Neural cell (in vitro differentiated cells): ENCODE data around the gene CTDSPL. TPM values are rescaled to one million over a fixed set of nuclear protein-coding genes. Genes with fewer than 3 reads are reported as not detected.

ENCODE experiments used
- H2AFZ ChIP-seq: fragments of 200-600, 300-800 bp; sonication (generic), shearing (Covaris generic); 2 replicates; pipeline ENCODE4 v1.6.0; 2014; ENCODE audit warnings: low read depth, mild to moderate bottlenecking, antibody characterized with exemption, low read length, moderate library complexity
- H3F3A ChIP-seq: fragments of 200-600 bp; shearing (Covaris generic); 2 replicates; pipeline ENCODE4 v1.6.1; 2016; ENCODE audit warnings: mild to moderate bottlenecking, moderate library complexity, mixed read lengths, antibody characterized with exemption, low read length; ENCODE audit not compliant: insufficient read depth, poor library complexity, severe bottlenecking
- H3K27ac ChIP-seq: fragments of 200-600, 300-800 bp; sonication (generic), shearing (Covaris generic); 2 replicates; pipeline ENCODE4 v1.5.1; 2014; ENCODE audit warnings: mild to moderate bottlenecking, low read length, moderate library complexity
- H3K27me3 ChIP-seq: fragments of 300-800, 200-600 bp; sonication (generic), shearing (Covaris generic); 2 replicates; pipeline ENCODE4 v1.6.0; 2014; ENCODE audit warnings: mild to moderate bottlenecking, low read depth, low read length, moderate library complexity; ENCODE audit not compliant: insufficient read depth
- H3K36me3 ChIP-seq: fragments of 300-800, 200-600 bp; sonication (generic), shearing (Covaris generic); 2 replicates; pipeline ENCODE4 v1.5.1; 2014; ENCODE audit warnings: mild to moderate bottlenecking, antibody characterized with exemption, low read length, moderate library complexity; ENCODE audit not compliant: insufficient read depth
- H3K4me2 ChIP-seq: fragments of 300-800, 200-600 bp; sonication (generic), shearing (Covaris generic); 2 replicates; pipeline ENCODE4 v1.6.0; 2014; ENCODE audit warnings: mild to moderate bottlenecking, low read length
- H3K4me3 ChIP-seq: fragments of 300-800, 200-600 bp; sonication (generic), shearing (Covaris generic); 2 replicates; pipeline ENCODE4 v1.5.1; 2014; ENCODE audit warnings: mild to moderate bottlenecking, low read length, moderate library complexity
- H3K79me2 ChIP-seq: fragments of 200-600 bp; shearing (Covaris generic); replicated peaks from 2 replicates; pipeline ENCODE4 v1.6.0; 2014; ENCODE audit warnings: mild to moderate bottlenecking, low read length, moderate library complexity; ENCODE audit not compliant: insufficient read depth
- H3K9ac ChIP-seq: fragments of 300-800, 200-600 bp; sonication (generic), shearing (Covaris generic); 2 replicates; pipeline ENCODE4 v1.6.1; 2016; ENCODE audit warnings: mild to moderate bottlenecking, low read length, mixed read lengths
- H3K9me2 ChIP-seq: fragments of 200-600 bp; shearing (Covaris generic); 2 replicates; pipeline ENCODE4 v1.6.1; 2016; ENCODE audit warnings: mild to moderate bottlenecking, low read length, mixed read lengths; ENCODE audit not compliant: insufficient read depth
- H3K9me3 ChIP-seq: fragments of 200-600, 300-800 bp; sonication (generic), shearing (Covaris generic); 2 replicates; pipeline ENCODE4 v1.6.1; 2016; ENCODE audit warnings: mild to moderate bottlenecking, mixed run types, low read length, moderate library complexity, mixed read lengths
- H4K20me1 ChIP-seq: fragments of 200-600 bp; shearing (Covaris generic); 2 replicates; pipeline ENCODE4 v1.6.1; 2016; ENCODE audit warnings: mild to moderate bottlenecking, mixed run types; ENCODE audit not compliant: insufficient read depth
- CTCF ChIP-seq: fragments of 450-650 bp; IDR thresholded peaks from 2 replicates; pipeline ENCODE4 v1.5.1; 2014; ENCODE audit warnings: antibody characterized with exemption, mild to moderate bottlenecking, moderate library complexity; ENCODE audit not compliant: poor library complexity, severe bottlenecking
- EP300 ChIP-seq: fragments of 450-650 bp; conservative IDR thresholded peaks from 2 replicates; pipeline ENCODE4 v1.6.1; 2014; ENCODE audit warnings: antibody characterized with exemption, mild to moderate bottlenecking, moderate library complexity; ENCODE audit not compliant: poor library complexity, severe bottlenecking
- EZH2 ChIP-seq: fragments of 200-600, 300-800 bp; shearing (Covaris generic), sonication (generic); IDR thresholded peaks from 2 replicates; pipeline ENCODE4 v1.6.1; 2014; ENCODE audit warnings: antibody characterized with exemption, low read length, borderline replicate concordance, mild to moderate bottlenecking; ENCODE audit not compliant: insufficient read depth, poor library complexity, severe bottlenecking
- MXI1 ChIP-seq: fragments of 450-650 bp; conservative IDR thresholded peaks from 2 replicates; pipeline ENCODE4 v1.6.1; 2014; ENCODE audit warnings: antibody characterized with exemption, mild to moderate bottlenecking; ENCODE audit not compliant: poor library complexity, severe bottlenecking
- POLR2AphosphoS5 ChIP-seq: IDR thresholded peaks from 2 replicates; pipeline ENCODE4 v1.6.1; 2012
- RAD21 ChIP-seq: fragments of 450-650 bp; conservative IDR thresholded peaks from 2 replicates; pipeline ENCODE4 v1.6.1; 2014; ENCODE audit warnings: antibody characterized with exemption, mild to moderate bottlenecking, moderate library complexity
- REST ChIP-seq: IDR thresholded peaks from 2 replicates; pipeline ENCODE4 v1.6.1; 2012; ENCODE audit warnings: borderline replicate concordance
- SMC3 ChIP-seq: fragments of 450-650 bp; conservative IDR thresholded peaks from 2 replicates; pipeline ENCODE4 v1.6.1; 2014; ENCODE audit warnings: antibody characterized with exemption, mild to moderate bottlenecking, moderate library complexity; ENCODE audit not compliant: poor library complexity
- TAF1 ChIP-seq: IDR thresholded peaks from 2 replicates; pipeline ENCODE4 v1.6.1; 2012; ENCODE audit warnings: low read depth
- polyA plus RNA-seq: library from polyadenylated mRNA; depleted of rRNA; stranded (reverse); fragments of >200 nt; gene quantifications from 2 replicates; pipeline ENCODE4 v1.2.3, GENCODE V29; 2014

CTDSPL gene
- polyA plus RNA-seq, 1 donor from 2014 or later, result 17.0 TPM

GRCh38 chr3:37981348-37981664, 119.6 kb downstream of the CTDSPL start:
- no peak overlapping the region for H3K4me2 ChIP-seq
- H3K36me3 ChIP-seq, result no peaks in the 10 kb centered on the region
- no peak overlapping the region for H3K27ac ChIP-seq
- no peaks in the 10 kb centered on the region for H3K9me3 ChIP-seq
- no peak for TF ChIP-seq TAF1
- TF ChIP-seq REST, result no peak
- TF ChIP-seq CTCF, result no peak
- TF ChIP-seq POLR2AphosphoS5, result no peak
- no peak for TF ChIP-seq RAD21
- no peak for TF ChIP-seq SMC3
- no peak for TF ChIP-seq EZH2
- TF ChIP-seq MXI1, result no peak
- TF ChIP-seq EP300, result no peak
- H3K79me2 ChIP-seq, result no peaks in the 10 kb centered on the region
- H3K9me2 ChIP-seq, result no peaks in the 10 kb centered on the region
- no peak overlapping the region for H3K4me3 ChIP-seq
- no peaks in the 10 kb centered on the region for H3K27me3 ChIP-seq
- no peaks in the 10 kb centered on the region for H3F3A ChIP-seq
- no peaks in the 10 kb centered on the region for H4K20me1 ChIP-seq
- no peak overlapping the region for H3K9ac ChIP-seq
- no peak overlapping the region for H2AFZ ChIP-seq

GRCh38 chr3:37982331-37982730, 120.7 kb downstream of the CTDSPL start:
- Histone ChIP-seq H3K4me2 (no peak overlapping the region), H3K9me3 (no peaks in the 10 kb centered on the region), H2AFZ (no peak overlapping the region), H3K9me2 (no peaks in the 10 kb centered on the region), H3K27me3 (no peaks in the 10 kb centered on the region), H3K4me3 (no peak overlapping the region), H3F3A (no peaks in the 10 kb centered on the region), H3K27ac (no peak overlapping the region), H3K36me3 (no peaks in the 10 kb centered on the region), H4K20me1 (no peaks in the 10 kb centered on the region), H3K79me2 (no peaks in the 10 kb centered on the region), H3K9ac (no peak overlapping the region)
- TF ChIP-seq POLR2AphosphoS5 (no peak), SMC3 (no peak), EZH2 (no peak), RAD21 (no peak), REST (no peak)
